Sigmoid colon (tissue), 3 donors: ENCODE data around the gene CTNNA2.

Source experiments
- POLR2A ChIP-seq, 2 donors: fragments of 450-650 bp; IDR thresholded peaks; one replicate each; pipeline ENCODE4 v1.6.1; 2016; ENCODE audit warnings: antibody characterized with exemption in 2 of 2, mild to moderate bottlenecking in 2 of 2, moderate library complexity in 2 of 2
- TF ChIP-seq, protein P1 (sequence below), 4 experiments: fragments of 450-650 bp in 3 of 4; fragments of 200-600 bp in 1 of 4; IDR thresholded peaks; one replicate each; pipeline ENCODE4 v1.5.1; 2016 to 2019; ENCODE audit warnings: antibody characterized with exemption in 4 of 4, mild to moderate bottlenecking in 3 of 4, moderate library complexity in 2 of 4

DNA sequence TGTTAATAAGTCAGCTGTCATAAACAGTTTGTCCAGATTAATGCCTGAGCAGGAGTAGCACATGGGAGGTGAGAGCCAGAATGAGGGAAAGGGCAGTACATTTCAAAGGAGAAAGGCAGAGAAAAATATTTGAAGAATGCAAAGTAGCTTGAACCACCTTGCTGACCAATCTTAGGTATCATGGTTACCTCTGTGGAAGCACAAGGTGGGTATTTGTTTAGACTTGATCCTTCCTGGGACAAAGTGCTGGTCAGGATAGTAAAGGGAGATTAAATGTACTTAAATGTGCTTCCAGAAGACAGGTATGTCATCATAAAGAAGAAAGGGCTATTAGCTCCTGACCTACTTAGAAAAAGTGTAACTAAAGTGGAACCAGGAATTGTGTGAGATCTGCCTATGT is 686.7 kb downstream of the CTNNA2 start:
- no peak for TF ChIP-seq POLR2A (IDR thresholded peaks at IDR 0.05)
- TF ChIP-seq, protein P1, sequence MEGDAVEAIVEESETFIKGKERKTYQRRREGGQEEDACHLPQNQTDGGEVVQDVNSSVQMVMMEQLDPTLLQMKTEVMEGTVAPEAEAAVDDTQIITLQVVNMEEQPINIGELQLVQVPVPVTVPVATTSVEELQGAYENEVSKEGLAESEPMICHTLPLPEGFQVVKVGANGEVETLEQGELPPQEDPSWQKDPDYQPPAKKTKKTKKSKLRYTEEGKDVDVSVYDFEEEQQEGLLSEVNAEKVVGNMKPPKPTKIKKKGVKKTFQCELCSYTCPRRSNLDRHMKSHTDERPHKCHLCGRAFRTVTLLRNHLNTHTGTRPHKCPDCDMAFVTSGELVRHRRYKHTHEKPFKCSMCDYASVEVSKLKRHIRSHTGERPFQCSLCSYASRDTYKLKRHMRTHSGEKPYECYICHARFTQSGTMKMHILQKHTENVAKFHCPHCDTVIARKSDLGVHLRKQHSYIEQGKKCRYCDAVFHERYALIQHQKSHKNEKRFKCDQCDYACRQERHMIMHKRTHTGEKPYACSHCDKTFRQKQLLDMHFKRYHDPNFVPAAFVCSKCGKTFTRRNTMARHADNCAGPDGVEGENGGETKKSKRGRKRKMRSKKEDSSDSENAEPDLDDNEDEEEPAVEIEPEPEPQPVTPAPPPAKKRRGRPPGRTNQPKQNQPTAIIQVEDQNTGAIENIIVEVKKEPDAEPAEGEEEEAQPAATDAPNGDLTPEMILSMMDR (IDR thresholded peaks at IDR 0.05) = no peak
